Forelimb muscle (tissue), 1 donor: ENCODE results near the gene GRHPR. TPM values are rescaled to one million over a fixed set of nuclear protein-coding genes. Genes with fewer than 3 reads are reported as not detected.
"Not testable (repeated sequence)": the region's sequence is repeated elsewhere in the genome, so short reads cannot be mapped to it uniquely, and the experiment has no call there.

Source experiments
- DNase-seq: peaks from one replicate; pipeline ENCODE4 v3.0.0-alpha.2; 2013; ENCODE audit warnings: low read depth
- polyA plus RNA-seq: library from polyadenylated mRNA; unstranded; fragments of 120-200 nt; gene quantifications from one replicate; pipeline ENCODE4 v1.2.1, GENCODE V29; 2013; ENCODE audit not compliant: insufficient read length

The GRHPR gene
- polyA plus RNA-seq, 1 donor: 124 TPM

DNA sequence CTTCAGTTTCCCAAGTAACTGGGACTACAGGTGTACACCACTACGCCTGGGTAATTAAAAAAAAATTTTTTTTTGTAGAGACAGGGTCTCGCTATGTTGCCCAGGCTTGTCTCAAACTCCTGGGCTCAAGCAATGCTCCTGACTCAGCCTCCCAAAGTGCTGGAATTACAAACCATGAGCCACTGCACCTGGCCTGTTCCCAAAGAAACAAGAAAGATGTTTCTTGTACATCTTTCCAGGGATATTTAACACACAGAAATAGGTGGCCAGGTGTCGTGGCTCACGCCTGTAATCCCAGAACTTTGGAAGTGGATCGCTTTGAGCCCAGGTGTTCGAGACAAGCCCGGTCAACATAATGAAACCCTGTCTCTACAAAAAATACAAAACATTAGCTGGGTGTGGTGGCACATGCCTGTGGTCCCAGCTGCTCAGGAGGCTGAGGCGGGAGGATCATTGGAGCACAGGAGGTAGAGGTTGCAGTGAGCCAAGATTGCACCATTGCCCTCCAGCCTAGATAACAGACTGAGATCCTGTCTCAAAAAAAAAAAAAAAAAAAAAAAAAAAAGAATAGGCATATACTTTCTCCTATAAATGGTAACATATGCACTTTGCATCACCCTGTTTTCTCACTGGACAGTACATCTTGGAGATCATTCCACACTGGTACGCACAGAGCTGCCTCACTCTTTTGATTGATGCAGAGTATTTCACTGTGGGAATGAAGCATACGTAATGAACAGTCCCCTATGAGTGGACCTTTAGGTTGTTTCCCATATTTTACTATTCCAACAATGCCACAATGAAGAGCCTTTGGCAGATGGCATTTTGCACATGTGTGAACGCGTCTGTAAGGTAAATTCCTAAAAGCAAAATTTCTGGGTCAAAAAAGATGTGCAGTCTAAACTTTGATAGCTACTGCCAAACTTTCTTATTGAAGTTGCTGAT is 2.0 kb upstream of the GRHPR start:
- DNase-seq: no peak

DNA sequence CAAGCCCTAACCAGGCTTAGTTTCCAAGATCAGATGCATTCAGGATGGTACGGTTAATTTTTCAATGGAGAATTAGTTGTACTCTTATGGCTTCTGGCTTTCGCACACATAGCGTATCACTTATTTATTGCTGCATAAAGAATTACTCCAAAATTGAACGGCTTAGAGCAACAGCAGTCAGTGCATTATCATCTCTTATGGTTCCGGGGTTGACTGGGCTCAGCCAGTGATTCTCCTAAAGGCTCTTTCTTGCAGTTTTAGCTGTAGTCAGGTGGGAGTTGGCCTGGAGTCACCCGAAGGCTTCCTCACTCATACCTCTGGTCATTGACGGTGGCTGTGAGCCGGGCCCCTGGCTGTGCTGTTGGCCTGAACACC is 595 bp upstream of the GRHPR start:
- DNase-seq: no peak

DNA sequence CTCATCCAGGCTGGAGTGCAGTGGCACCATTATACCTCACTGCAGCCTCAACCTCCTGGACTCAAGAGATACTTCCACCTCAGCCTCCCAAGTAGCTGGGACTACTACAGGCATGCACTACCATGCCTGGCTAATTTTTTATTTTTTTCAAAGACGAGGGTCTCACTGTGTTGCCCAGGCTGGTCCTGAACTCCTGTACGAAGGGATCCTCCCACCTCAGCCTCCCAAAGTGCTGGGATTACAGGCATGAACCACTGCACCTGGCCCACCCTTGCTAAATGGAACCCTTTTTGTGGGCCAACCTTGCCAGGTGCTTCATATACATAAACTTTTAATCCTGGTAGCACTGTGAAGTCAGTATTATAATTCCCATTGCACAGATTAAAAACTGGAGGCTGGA is 1.0 kb downstream of the GRHPR start:
- no peak for DNase-seq

DNA sequence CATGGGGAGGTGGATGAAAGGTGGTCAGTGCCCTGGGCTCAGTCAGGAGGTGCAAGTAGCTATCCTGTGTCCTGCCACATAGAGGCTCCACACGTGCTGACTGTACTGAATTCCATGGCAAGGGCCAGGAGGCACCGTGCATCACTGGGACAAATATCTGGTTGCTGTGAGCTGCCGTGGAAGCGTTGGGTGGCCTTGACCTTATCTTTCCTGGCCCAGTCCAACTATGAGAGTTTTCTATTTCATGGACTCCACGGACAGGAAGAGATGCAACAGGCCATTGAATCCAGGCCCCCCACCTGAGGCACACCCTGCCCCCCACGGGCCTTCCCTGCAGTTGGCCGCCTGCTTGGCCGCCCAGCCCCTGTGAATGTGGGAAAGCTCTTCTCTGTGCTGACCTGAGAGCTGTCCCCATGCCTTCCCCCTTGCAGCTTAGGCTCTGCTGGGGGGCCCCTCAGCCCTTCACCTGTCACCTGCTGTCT is 1.7 kb downstream of the GRHPR start:
- DNase-seq: no peak

DNA sequence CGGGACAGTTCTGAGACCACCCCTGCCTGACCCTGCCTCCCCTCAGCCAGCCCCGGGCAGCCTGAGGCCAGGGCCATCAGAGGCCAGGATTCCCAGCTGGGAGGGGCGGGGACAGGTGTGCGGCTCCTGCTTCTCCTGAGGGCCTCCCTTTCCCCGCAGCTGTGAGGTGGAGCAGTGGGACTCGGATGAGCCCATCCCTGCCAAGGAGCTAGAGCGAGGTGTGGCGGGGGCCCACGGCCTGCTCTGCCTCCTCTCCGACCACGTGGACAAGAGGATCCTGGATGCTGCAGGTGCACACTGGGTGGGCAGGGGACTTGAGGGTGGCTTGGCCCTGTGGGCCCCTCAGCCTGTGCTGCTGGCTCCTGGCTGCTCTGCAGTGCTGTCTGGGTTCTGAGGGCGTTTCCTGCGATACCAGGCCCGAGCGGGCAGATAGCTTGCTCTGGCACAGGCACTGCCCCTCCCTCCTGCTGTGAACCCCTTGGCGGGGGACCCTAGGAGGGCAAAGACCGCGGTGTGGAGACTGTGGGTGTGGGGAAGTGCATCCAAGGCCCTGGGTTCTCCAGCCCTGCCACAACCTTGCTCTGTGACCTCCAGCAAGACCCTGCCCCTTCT is 2.3 kb downstream of the GRHPR start:
- no peak for DNase-seq

DNA sequence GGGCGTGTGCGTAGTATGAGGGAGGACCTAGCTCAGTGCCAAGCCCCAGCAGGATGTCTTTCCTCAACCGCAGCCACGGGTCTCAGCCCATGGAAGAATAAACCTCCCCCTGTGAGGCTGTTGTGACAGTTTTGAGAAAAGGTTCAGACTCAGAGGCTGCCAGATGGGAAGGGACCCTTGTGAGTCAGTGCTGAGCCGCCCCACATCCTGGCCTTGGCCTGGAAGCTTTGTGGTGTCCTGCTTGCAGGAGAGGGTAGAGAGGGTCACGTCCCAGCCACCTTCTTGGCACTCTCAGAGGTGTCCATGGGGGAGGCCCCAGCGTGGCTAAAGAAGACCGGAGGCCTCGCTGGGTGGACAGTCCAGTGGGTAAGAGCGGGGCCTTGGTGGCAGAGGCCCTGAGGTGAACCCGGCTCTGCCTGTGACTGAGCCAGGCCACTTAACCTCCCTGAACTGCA is 2.8 kb downstream of the GRHPR start:
- no peak for DNase-seq

DNA sequence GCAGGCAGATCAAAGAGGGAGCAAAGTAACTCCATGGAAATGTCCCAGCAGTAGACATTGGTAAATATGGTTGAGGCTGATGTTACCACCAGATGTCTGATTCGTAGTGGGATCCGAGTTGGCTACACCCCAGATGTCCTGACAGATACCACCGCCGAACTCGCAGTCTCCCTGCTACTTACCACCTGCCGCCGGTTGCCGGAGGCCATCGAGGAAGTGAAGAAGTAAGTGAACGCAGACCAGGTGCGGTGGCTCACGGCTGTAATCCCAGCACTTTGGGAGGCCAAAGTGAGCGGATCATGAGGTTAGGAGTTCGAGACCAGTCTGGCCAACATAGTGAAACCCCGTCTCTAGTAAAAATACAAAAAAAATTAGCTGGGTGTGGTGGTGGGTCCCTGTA is 3.9 kb downstream of the GRHPR start:
- DNase-seq: not testable (repeated sequence)

DNA sequence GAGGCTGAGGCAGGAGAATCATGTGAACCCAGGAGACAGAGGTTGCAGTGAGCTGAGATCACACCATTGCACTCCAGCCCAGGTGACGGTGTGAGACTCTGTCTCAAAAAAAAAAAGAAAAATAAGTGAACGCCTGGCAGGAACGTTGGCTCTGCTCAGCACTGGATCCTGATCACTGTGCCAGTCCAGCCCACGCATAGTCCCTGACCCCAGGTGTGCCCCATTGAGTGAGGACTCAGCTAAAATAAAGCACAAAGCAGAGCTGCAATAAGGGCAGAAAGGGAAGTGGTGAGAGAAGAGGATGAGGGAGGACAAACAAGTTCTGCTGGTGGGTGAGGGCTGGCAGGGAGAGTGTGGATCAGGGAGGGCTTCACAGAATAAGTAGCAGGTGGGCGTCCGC is 4.3 kb downstream of the GRHPR start:
- no peak for DNase-seq

DNA sequence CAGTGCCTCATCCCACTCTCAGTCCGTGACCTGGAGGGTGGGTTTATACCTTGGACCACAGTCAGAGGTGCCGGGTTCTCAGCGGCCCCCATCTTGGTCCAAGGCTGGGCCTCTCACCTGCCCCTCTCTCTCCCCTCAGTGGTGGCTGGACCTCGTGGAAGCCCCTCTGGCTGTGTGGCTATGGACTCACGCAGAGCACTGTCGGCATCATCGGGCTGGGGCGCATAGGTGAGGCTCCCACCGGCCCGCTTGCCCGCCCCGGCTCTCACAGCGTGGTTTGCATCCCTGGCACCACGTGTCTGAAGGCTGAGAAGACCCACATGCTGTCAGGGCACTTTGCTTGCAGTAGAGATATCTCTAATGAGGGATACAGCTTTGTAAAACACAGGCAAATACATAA is 5.8 kb downstream of the GRHPR start:
- no peak for DNase-seq

DNA sequence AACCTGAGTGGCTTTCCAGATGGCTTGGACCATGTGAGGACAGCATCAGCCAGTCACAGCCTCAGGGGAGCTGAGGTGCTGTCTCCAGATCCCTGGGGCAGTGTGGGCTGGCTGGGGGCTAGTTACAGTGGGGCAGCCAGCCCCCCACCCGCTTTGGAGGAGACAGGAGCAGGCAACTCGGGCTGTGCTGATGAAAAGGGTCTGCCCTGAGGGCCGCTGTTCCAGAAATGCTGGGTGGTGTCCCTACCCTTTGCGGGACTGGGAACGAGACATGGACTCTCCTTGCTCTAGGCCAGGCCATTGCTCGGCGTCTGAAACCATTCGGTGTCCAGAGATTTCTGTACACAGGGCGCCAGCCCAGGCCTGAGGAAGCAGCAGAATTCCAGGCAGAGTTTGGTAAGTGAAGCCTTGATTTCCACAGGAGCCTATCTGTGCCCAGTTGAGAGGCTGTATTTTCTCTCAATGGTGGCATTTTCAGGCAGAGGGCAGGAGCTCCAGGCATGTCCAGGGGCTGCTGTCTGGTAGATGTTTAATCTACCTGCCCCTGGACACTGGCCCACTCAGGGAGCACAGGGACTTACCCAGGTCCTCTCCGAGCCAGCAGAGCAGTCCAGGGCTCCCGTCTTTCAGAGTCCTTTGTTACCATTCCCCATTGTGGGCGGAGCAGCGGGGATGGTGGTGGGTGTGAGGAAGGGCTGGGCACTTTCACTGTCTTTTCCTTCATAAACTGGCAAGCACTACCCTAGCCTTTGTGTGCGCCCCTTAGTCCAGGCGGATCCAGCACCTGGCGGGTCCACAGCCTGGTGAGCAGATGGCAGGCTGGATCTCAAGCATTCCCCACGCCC is 7.2 kb downstream of the GRHPR start:
- DNase-seq: no peak

DNA sequence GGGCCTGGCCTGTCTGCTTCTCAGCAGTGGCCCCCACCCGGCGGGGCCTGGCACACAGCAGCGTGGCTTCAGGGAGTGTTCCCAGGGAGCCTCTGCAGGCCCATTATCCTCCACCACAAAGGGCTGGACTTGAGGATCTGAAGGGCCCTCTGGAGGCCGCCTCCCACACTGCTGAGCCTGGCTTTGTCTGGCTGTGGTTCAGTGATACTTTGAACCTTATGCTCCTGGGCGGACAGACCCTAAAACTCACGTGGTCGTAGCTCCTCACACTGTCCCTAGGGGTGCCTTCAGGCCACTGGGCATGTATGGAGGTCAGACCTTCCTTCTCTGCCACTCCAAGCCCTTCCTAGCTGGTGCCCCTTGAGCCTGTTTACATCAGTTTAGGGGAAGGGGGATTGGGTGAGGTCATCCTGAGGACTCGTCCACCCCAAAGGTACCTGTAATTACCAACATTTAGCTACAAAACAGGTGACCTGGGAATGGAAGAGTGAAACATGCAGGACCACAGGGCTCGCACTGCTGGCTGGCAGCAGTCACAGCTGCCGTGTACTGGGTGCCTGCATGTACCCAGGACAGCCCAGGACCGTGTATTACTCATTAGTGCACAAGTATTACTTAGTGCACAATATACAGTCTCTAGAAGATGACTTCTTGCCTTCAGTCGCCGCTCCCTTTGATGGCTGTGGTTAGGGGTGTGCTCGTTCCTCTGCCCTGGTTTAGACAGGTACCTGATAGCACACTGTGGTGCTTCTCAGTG is 8.5 kb downstream of the GRHPR start:
- DNase-seq: no peak

DNA sequence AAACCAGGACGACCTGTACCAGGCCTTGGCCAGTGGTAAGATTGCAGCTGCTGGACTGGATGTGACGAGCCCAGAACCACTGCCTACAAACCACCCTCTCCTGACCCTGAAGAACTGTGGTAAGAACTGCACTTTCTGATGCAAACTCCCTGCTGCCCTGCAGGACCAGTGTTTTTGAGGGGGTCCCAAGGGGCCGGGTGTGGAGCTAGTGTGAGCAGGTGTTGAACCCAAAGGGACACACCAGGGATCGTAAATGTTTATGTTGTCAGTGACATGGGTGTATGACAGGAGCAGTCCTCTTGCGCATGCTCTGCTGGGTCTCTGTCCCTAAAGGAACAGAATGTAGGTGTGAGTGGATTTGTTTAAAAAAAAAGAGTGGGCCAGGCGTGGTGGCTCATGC is 9.5 kb downstream of the GRHPR start:
- DNase-seq: no peak

DNA sequence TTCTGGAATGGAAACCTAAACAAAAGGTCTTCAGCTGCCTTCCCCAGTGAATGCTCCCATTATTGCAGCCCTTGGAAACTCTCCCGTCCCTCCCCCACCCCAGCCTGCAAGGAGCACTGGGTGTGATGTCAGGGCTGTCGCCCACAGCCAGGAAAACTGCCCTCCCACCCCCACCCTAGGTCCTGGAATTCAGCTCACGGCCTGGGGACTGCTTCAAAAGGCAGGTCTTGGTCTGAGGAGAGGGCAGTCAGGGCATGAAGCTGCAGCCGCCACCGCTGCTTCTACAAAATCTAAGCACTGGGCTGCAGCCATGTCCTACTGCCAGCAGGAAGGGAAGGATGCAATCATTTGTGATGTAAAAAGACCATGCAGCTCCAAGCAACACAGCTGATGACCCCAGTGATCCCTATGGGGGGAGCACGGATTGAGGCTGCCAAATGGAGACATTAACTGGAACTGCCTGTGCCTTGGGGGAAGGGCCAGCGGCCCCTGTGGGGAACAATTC is 11.4 kb downstream of the GRHPR start:
- no peak for DNase-seq

DNA sequence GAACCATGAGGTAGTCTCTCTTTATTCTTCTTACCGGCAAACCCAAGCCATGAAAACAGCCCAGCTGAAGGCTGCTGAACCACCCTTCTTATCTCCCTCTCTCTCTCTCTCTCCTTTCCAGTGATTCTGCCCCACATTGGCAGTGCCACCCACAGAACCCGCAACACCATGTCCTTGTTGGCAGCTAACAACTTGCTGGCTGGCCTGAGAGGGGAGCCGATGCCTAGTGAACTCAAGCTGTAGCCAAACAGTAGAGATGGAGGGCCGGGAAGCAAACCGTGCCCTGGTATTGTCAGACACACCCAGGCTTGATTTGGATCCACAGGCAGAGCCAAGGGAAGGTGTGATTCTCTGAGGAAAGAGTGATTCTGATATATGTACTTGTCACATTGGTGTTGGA is 14.0 kb downstream of the GRHPR start:
- DNase-seq: no peak

DNA sequence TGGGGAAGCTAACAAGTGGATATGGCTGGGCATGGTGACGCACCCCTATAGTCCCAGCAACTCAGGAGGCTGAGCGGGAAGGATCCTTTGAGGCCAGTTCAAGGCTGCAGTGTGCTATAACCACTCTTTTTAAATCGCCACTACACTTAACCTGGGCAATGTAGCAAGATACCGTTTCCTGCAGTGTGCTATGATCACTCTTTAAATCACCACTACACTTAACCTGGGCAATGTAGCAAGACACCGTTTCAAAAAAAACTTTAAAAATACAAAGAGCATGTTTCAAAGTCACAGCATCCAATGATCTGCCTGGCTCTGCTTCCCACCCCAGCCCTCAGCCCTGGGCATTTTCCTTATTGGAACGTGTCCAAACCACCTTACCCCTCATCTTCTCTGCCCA is 14.5 kb downstream of the GRHPR start:
- no peak for DNase-seq

DNA sequence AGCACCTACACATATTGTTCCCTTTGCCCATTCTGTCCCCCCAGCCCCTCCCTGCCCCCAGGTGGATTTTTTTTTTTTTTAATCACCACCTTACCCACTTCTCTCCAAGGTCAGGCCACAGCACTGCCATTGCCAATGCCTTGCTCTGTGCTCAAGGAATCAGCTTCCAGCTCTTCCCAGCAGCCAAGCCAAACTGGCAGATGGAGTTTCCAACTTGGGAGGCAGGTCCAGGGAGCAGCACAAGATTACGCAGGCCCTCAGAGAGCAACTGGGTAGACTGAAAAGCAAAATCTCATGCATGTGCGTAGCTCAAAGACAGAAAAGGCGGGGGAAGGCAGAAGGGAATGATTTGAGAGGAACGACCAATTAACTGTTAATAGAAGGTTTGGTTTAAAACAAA is 15.1 kb downstream of the GRHPR start:
- no peak for DNase-seq

DNA sequence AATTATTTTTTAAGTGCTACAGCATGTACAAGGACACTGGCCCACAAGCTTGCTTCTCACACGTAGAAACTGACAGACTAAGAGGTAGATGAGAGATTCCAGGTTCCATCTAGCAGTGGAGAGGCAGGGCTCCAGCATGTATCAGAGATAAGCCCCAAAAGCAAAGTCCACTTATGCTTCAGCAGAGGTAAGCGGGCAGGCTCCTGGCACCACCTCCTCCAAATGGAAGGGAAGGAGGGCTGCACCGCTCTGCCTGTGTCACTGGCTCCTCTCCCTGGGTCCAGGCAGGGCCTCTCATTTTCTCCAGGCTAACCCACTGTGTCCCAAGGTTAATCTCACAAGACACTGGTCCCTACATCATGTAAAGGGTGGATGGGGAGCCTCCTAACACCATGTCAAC is 15.9 kb downstream of the GRHPR start:
- no peak for DNase-seq

DNA sequence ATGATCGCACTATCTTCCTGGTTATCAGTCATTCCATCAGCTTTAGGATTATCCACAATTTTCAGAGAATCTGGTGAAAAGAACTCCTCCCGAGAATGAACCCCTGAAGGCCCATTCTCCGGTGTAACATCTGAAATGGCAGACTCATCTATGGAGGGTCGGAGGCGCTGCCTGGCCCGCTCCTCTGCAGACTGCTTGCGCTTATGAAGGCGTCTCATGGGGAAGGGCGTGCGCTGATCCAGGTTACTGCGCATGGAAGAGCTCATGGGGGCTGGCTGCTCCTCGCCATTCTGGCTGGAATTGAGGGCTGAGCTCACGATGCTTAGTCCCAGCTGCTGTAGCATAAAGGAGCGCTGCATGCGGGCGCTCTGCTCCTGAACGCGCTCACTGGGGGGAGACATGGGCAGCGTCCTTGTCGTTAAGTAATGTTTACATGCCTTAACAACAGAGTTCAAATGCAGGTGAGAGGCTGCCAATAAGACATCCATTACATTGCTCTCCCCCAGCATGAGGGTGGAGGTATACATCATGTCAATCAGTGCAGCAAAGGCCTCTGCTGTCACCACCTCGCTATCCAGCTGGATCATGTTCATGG is 19.4 kb downstream of the GRHPR start:
- no peak for DNase-seq

DNA sequence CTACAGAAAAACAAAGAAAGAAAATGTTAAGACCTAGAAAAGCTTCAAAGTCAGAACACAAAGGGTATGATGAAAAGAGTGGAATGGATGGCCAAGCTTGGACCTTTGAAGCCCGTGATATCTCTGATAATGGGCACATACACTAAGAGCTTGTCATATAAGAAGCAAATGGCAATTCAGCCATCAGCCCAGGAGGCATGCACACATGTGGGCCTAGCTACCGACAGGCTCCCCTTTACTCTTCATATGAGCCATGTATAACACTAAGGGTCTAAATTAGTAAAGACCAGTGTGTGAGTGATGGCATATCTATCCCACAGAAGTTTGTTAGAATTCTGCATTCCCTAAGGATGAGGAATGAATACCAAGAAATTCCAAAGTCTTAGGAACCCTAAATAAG is 20.1 kb downstream of the GRHPR start:
- DNase-seq: no peak

DNA sequence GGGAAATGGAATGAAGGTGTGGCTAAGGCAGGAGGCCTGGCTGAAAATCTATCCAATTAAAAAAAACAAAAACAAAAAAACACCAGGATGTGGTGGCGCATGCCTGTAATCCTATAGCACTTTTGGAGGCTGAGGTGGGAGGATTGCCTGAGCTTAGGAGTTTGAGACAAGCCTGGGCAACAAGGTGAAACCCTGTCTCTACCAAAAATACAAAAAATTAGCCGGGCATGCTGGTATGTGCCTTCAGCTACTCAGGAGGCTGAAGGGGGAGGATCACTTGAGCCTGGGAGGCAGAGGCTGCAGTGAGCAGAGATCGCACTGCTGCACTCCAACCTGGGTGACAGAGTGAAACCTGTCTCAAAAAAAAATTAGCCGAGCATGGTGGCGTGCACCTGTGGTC is 21.1 kb downstream of the GRHPR start:
- no peak for DNase-seq

DNA sequence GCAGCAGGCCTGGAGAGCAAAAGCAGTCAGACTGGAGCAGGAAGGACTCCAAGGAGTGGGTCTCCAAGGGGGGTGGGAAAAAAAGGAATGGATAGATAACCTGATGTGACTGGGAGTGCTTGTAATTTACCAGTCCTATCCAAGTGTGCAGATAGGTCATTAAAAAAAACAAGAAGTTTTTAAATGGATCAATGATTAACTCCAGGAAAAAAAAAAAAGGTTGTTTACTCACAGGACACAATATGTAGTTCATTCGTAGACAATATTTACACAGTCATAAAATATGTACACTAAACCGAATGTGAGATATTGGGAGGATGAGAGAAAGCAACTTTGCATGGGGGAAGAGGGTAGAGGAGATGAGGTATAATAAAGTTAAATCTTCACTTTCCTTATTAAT is 22.4 kb downstream of the GRHPR start:
- DNase-seq: no peak
